HCEC 1CT (cell line): Measurements from ENCODE around the gene TEAD1.

Source experiments
- DNase-seq: peaks from one replicate; pipeline ENCODE4 v3.0.0-alpha.2; 2017

TEAD1 gene

GRCh38 chr11:12817681-12818332 lies 143.6 kb downstream of the TEAD1 start:
- no peak for DNase-seq

- peak; percentile 94 for DNase-seq
Observed at GRCh38 chr11:12818333-12819015, 144.3 kb downstream of the TEAD1 start.

GRCh38 chr11:12822392-12823022 lies 148.3 kb downstream of the TEAD1 start:
- no peak for DNase-seq

GRCh38 chr11:12824281-12825041 lies 150.2 kb downstream of the TEAD1 start:
- no peak for DNase-seq

- no peak for DNase-seq
Observed at GRCh38 chr11:12826441-12826840, 152.2 kb downstream of the TEAD1 start.

- DNase-seq = no peak
Observed at GRCh38 chr11:12827369-12827768, 153.1 kb downstream of the TEAD1 start.

- peak; percentile 59 for DNase-seq
Observed at GRCh38 chr11:12827929-12828812, 153.9 kb downstream of the TEAD1 start.

GRCh38 chr11:12829131-12829530 lies 154.9 kb downstream of the TEAD1 start:
- DNase-seq = no peak

- no peak for DNase-seq
Observed at GRCh38 chr11:12829540-12830314, 155.5 kb downstream of the TEAD1 start.

GRCh38 chr11:12831471-12832202 lies 157.4 kb downstream of the TEAD1 start:
- peak; percentile 42 for DNase-seq

- peak; percentile 14 for DNase-seq
Observed at GRCh38 chr11:12832480-12833224, 158.4 kb downstream of the TEAD1 start.

- DNase-seq = no peak
Observed at GRCh38 chr11:12834166-12834565, 159.9 kb downstream of the TEAD1 start.

- no peak for DNase-seq
Observed at GRCh38 chr11:12834630-12835029, 160.4 kb downstream of the TEAD1 start.

GRCh38 chr11:12835286-12835685 lies 161.1 kb downstream of the TEAD1 start:
- no peak for DNase-seq

- DNase-seq = peak; percentile 71
Observed at GRCh38 chr11:12838463-12839123, 164.4 kb downstream of the TEAD1 start.

GRCh38 chr11:12840871-12841660 lies 166.8 kb downstream of the TEAD1 start:
- peak; percentile 43 for DNase-seq

- DNase-seq = peak; percentile 69
Observed at GRCh38 chr11:12841946-12842630, 167.9 kb downstream of the TEAD1 start.
